Neural cell (in vitro differentiated cells): Measurements from ENCODE around the gene RELT. TPM values are rescaled to one million over a fixed set of nuclear protein-coding genes. Genes with fewer than 3 reads are reported as not detected.

Source experiments
- H2AFZ ChIP-seq: fragments of 200-600, 300-800 bp; sonication (generic), shearing (Covaris generic); 2 replicates; pipeline ENCODE4 v1.6.0; 2014; ENCODE audit warnings: low read depth, mild to moderate bottlenecking, antibody characterized with exemption, low read length, moderate library complexity
- H3F3A ChIP-seq: fragments of 200-600 bp; shearing (Covaris generic); 2 replicates; pipeline ENCODE4 v1.6.1; 2016; ENCODE audit warnings: mild to moderate bottlenecking, moderate library complexity, mixed read lengths, antibody characterized with exemption, low read length; ENCODE audit not compliant: insufficient read depth, poor library complexity, severe bottlenecking
- H3K27ac ChIP-seq: fragments of 200-600, 300-800 bp; sonication (generic), shearing (Covaris generic); 2 replicates; pipeline ENCODE4 v1.5.1; 2014; ENCODE audit warnings: mild to moderate bottlenecking, low read length, moderate library complexity
- H3K27me3 ChIP-seq: fragments of 300-800, 200-600 bp; sonication (generic), shearing (Covaris generic); 2 replicates; pipeline ENCODE4 v1.6.0; 2014; ENCODE audit warnings: mild to moderate bottlenecking, low read depth, low read length, moderate library complexity; ENCODE audit not compliant: insufficient read depth
- H3K36me3 ChIP-seq: fragments of 300-800, 200-600 bp; sonication (generic), shearing (Covaris generic); 2 replicates; pipeline ENCODE4 v1.5.1; 2014; ENCODE audit warnings: mild to moderate bottlenecking, antibody characterized with exemption, low read length, moderate library complexity; ENCODE audit not compliant: insufficient read depth
- H3K4me2 ChIP-seq: fragments of 300-800, 200-600 bp; sonication (generic), shearing (Covaris generic); 2 replicates; pipeline ENCODE4 v1.6.0; 2014; ENCODE audit warnings: mild to moderate bottlenecking, low read length
- H3K4me3 ChIP-seq: fragments of 300-800, 200-600 bp; sonication (generic), shearing (Covaris generic); 2 replicates; pipeline ENCODE4 v1.5.1; 2014; ENCODE audit warnings: mild to moderate bottlenecking, low read length, moderate library complexity
- H3K79me2 ChIP-seq: fragments of 200-600 bp; shearing (Covaris generic); replicated peaks from 2 replicates; pipeline ENCODE4 v1.6.0; 2014; ENCODE audit warnings: mild to moderate bottlenecking, low read length, moderate library complexity; ENCODE audit not compliant: insufficient read depth
- H3K9ac ChIP-seq: fragments of 300-800, 200-600 bp; sonication (generic), shearing (Covaris generic); 2 replicates; pipeline ENCODE4 v1.6.1; 2016; ENCODE audit warnings: mild to moderate bottlenecking, low read length, mixed read lengths
- H3K9me2 ChIP-seq: fragments of 200-600 bp; shearing (Covaris generic); 2 replicates; pipeline ENCODE4 v1.6.1; 2016; ENCODE audit warnings: mild to moderate bottlenecking, low read length, mixed read lengths; ENCODE audit not compliant: insufficient read depth
- H3K9me3 ChIP-seq: fragments of 200-600, 300-800 bp; sonication (generic), shearing (Covaris generic); 2 replicates; pipeline ENCODE4 v1.6.1; 2016; ENCODE audit warnings: mild to moderate bottlenecking, mixed run types, low read length, moderate library complexity, mixed read lengths
- H4K20me1 ChIP-seq: fragments of 200-600 bp; shearing (Covaris generic); 2 replicates; pipeline ENCODE4 v1.6.1; 2016; ENCODE audit warnings: mild to moderate bottlenecking, mixed run types; ENCODE audit not compliant: insufficient read depth
- EP300 ChIP-seq: fragments of 450-650 bp; conservative IDR thresholded peaks from 2 replicates; pipeline ENCODE4 v1.6.1; 2014; ENCODE audit warnings: antibody characterized with exemption, mild to moderate bottlenecking, moderate library complexity; ENCODE audit not compliant: poor library complexity, severe bottlenecking
- EZH2 ChIP-seq: fragments of 200-600, 300-800 bp; shearing (Covaris generic), sonication (generic); IDR thresholded peaks from 2 replicates; pipeline ENCODE4 v1.6.1; 2014; ENCODE audit warnings: antibody characterized with exemption, low read length, borderline replicate concordance, mild to moderate bottlenecking; ENCODE audit not compliant: insufficient read depth, poor library complexity, severe bottlenecking
- MXI1 ChIP-seq: fragments of 450-650 bp; conservative IDR thresholded peaks from 2 replicates; pipeline ENCODE4 v1.6.1; 2014; ENCODE audit warnings: antibody characterized with exemption, mild to moderate bottlenecking; ENCODE audit not compliant: poor library complexity, severe bottlenecking
- POLR2AphosphoS5 ChIP-seq: IDR thresholded peaks from 2 replicates; pipeline ENCODE4 v1.6.1; 2012
- RAD21 ChIP-seq: fragments of 450-650 bp; conservative IDR thresholded peaks from 2 replicates; pipeline ENCODE4 v1.6.1; 2014; ENCODE audit warnings: antibody characterized with exemption, mild to moderate bottlenecking, moderate library complexity
- SMC3 ChIP-seq: fragments of 450-650 bp; conservative IDR thresholded peaks from 2 replicates; pipeline ENCODE4 v1.6.1; 2014; ENCODE audit warnings: antibody characterized with exemption, mild to moderate bottlenecking, moderate library complexity; ENCODE audit not compliant: poor library complexity
- TAF1 ChIP-seq: IDR thresholded peaks from 2 replicates; pipeline ENCODE4 v1.6.1; 2012; ENCODE audit warnings: low read depth
- polyA plus RNA-seq: library from polyadenylated mRNA; depleted of rRNA; stranded (reverse); fragments of >200 nt; gene quantifications from 2 replicates; pipeline ENCODE4 v1.2.3, GENCODE V29; 2014
- TF ChIP-seq, protein P1 (sequence below): fragments of 450-650 bp; IDR thresholded peaks from 2 replicates; pipeline ENCODE4 v1.5.1; 2014; ENCODE audit warnings: antibody characterized with exemption, mild to moderate bottlenecking, moderate library complexity; ENCODE audit not compliant: poor library complexity, severe bottlenecking
- TF ChIP-seq, protein P2 (sequence below): IDR thresholded peaks from 2 replicates; pipeline ENCODE4 v1.6.1; 2012; ENCODE audit warnings: borderline replicate concordance

Gene RELT
- polyA plus RNA-seq, 1 donor from 2014 or later: 12.4 TPM

DNA sequence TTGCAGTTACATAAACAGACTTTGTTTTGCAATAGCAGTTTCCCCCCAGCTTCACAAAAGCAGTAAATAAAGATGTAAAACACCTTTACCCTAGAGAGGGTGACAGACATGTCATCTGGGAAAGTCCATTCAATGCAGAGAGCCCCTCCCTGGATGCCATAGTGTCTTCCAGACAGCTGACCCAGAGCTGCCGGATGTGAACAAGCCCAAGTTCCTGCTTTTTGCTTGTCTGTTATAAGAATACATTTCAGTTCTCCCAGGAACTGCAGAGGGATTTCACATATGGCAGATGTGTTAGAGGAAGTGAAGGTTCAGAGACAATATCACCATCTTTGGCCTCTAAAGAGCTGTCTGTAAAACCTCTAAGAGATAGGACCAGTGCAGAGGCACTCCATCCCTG, 48.9 kb downstream of the RELT start:
- no peak overlapping the region for H3K9ac ChIP-seq
- no peak overlapping the region for H3K4me3 ChIP-seq
- no peak overlapping the region for H2AFZ ChIP-seq
- no peak overlapping the region for H3K27ac ChIP-seq
- H3K79me2 ChIP-seq: no peaks in the 10 kb centered on the region
- H3K9me2 ChIP-seq: no peaks in the 10 kb centered on the region
- no peaks in the 10 kb centered on the region for H4K20me1 ChIP-seq
- H3F3A ChIP-seq: no peaks in the 10 kb centered on the region
- no peaks in the 10 kb centered on the region for H3K27me3 ChIP-seq
- H3K4me2 ChIP-seq: no peak overlapping the region
- TF ChIP-seq EZH2: no peak
- no peak for TF ChIP-seq MXI1
- no peak for TF ChIP-seq EP300
- TF ChIP-seq, protein P1, sequence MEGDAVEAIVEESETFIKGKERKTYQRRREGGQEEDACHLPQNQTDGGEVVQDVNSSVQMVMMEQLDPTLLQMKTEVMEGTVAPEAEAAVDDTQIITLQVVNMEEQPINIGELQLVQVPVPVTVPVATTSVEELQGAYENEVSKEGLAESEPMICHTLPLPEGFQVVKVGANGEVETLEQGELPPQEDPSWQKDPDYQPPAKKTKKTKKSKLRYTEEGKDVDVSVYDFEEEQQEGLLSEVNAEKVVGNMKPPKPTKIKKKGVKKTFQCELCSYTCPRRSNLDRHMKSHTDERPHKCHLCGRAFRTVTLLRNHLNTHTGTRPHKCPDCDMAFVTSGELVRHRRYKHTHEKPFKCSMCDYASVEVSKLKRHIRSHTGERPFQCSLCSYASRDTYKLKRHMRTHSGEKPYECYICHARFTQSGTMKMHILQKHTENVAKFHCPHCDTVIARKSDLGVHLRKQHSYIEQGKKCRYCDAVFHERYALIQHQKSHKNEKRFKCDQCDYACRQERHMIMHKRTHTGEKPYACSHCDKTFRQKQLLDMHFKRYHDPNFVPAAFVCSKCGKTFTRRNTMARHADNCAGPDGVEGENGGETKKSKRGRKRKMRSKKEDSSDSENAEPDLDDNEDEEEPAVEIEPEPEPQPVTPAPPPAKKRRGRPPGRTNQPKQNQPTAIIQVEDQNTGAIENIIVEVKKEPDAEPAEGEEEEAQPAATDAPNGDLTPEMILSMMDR: no peak
- TF ChIP-seq RAD21: no peak
- no peak for TF ChIP-seq POLR2AphosphoS5
- TF ChIP-seq TAF1: no peak
- no peak for TF ChIP-seq SMC3
- TF ChIP-seq, protein P2, sequence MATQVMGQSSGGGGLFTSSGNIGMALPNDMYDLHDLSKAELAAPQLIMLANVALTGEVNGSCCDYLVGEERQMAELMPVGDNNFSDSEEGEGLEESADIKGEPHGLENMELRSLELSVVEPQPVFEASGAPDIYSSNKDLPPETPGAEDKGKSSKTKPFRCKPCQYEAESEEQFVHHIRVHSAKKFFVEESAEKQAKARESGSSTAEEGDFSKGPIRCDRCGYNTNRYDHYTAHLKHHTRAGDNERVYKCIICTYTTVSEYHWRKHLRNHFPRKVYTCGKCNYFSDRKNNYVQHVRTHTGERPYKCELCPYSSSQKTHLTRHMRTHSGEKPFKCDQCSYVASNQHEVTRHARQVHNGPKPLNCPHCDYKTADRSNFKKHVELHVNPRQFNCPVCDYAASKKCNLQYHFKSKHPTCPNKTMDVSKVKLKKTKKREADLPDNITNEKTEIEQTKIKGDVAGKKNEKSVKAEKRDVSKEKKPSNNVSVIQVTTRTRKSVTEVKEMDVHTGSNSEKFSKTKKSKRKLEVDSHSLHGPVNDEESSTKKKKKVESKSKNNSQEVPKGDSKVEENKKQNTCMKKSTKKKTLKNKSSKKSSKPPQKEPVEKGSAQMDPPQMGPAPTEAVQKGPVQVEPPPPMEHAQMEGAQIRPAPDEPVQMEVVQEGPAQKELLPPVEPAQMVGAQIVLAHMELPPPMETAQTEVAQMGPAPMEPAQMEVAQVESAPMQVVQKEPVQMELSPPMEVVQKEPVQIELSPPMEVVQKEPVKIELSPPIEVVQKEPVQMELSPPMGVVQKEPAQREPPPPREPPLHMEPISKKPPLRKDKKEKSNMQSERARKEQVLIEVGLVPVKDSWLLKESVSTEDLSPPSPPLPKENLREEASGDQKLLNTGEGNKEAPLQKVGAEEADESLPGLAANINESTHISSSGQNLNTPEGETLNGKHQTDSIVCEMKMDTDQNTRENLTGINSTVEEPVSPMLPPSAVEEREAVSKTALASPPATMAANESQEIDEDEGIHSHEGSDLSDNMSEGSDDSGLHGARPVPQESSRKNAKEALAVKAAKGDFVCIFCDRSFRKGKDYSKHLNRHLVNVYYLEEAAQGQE: no peak
- H3K9me3 ChIP-seq: no peaks in the 10 kb centered on the region
- no peaks in the 10 kb centered on the region for H3K36me3 ChIP-seq

DNA sequence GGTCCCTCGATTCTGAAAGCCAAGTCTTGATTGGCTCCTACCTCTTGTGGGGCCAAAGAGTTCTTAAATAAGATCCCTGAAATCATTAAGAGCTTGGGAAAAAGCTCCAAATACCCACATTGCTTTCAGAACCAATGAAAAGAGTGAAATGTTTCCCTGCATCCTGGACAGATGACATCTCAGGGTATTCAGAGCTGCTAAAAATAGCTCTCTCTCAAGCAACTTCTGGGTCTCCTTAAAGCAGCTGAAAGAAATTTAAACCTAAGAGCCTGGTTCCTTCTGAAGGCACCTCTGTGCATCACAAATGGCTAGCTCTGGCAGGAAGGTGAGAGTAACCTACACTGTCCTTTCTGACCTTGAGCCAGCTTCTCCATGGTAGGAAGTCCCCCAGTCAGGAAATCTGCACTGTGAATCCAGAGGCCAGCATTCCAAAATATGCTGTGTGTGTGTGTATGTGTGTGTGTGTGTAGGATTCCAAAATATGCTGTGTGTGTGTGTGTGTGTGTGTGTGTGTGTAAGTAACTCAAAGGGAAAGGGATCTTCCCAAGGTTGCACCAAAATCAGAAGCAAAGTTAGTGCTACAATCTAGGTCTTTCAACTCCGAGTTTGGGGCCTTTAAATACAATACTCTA, 50.1 kb downstream of the RELT start:
- Histone ChIP-seq H3K36me3 (no peaks in the 10 kb centered on the region), H4K20me1 (no peaks in the 10 kb centered on the region), H3K27me3 (no peaks in the 10 kb centered on the region), H3K79me2 (no peaks in the 10 kb centered on the region), H3K9ac (no peak overlapping the region), H3K9me2 (no peaks in the 10 kb centered on the region), H3K27ac (no peak overlapping the region), H3K9me3 (no peaks in the 10 kb centered on the region), H3F3A (no peaks in the 10 kb centered on the region), H2AFZ (no peak overlapping the region), H3K4me3 (no peak overlapping the region), H3K4me2 (no peak overlapping the region)
- TF ChIP-seq, protein P1: no peak
- TF ChIP-seq, protein P2: no peak
- no peak for TF ChIP-seq SMC3
- TF ChIP-seq MXI1: no peak
- no peak for TF ChIP-seq EP300
- TF ChIP-seq TAF1: no peak
- TF ChIP-seq POLR2AphosphoS5: no peak
